ENCODE results near the gene ITGB5.

- no peak for TF ChIP-seq POLR2AphosphoS5 (IDR thresholded peaks at IDR 0.05)
- no peak for TF ChIP-seq POLR2A (IDR thresholded peaks at IDR 0.05)
- TF ChIP-seq CTCF (IDR thresholded peaks at IDR 0.05) = no peak
- no peak for TF ChIP-seq EP300 (IDR thresholded peaks at IDR 0.05)
Measured at GRCh38 chr3:124926426-124927101, 39.4 kb upstream of the ITGB5 start.

Measured in suprapubic skin (tissue), 4 donors.